ENCODE data around the gene POU3F1.
A peak's percentile ranks its signal among the peaks of the same experiment; 100 is the strongest.
"Not testable (repeated sequence)": the region's sequence is repeated elsewhere in the genome, so short reads cannot be mapped to it uniquely, and the experiment has no call there.

Gene POU3F1

GRCh38 chr1:38047603-38048141 lies 1.1 kb upstream of the POU3F1 start:
- no peak for DNase-seq (ENCODE audit: low spot score)

- peak; percentile 72 for DNase-seq (ENCODE audit: low spot score)
Measured at GRCh38 chr1:38046884-38047602, 450 bp upstream of the POU3F1 start.

- DNase-seq (ENCODE audit: low spot score), result peak; percentile 53
Measured at GRCh38 chr1:38045401-38046332, 926 bp downstream of the POU3F1 start.

GRCh38 chr1:38044221-38045215 lies 2.1 kb downstream of the POU3F1 start:
- no peak for DNase-seq (ENCODE audit: low spot score)

- no peak for DNase-seq (ENCODE audit: low spot score)
Measured at GRCh38 chr1:38043036-38043747, 3.4 kb downstream of the POU3F1 start.

GRCh38 chr1:38041936-38042834 lies 4.4 kb downstream of the POU3F1 start:
- no peak for DNase-seq (ENCODE audit: low spot score)

GRCh38 chr1:38039331-38040088 lies 7.1 kb downstream of the POU3F1 start:
- no peak for DNase-seq (ENCODE audit: low spot score)

- no peak for DNase-seq (ENCODE audit: low spot score)
Measured at GRCh38 chr1:38038861-38039260, 7.7 kb downstream of the POU3F1 start.

- DNase-seq (ENCODE audit: low spot score), result no peak
Measured at GRCh38 chr1:38037221-38037939, 9.2 kb downstream of the POU3F1 start.

- DNase-seq (ENCODE audit: low spot score), result no peak
Measured at GRCh38 chr1:38034871-38035270, 11.7 kb downstream of the POU3F1 start.

- DNase-seq (ENCODE audit: low spot score), result not testable (repeated sequence)
Measured at GRCh38 chr1:38032992-38033391, 13.6 kb downstream of the POU3F1 start.

- no peak for DNase-seq (ENCODE audit: low spot score)
Measured at GRCh38 chr1:38031513-38031866, 15.1 kb downstream of the POU3F1 start.

- no peak for DNase-seq (ENCODE audit: low spot score)
Measured at GRCh38 chr1:38030596-38031512, 15.7 kb downstream of the POU3F1 start.

- peak; percentile 89 for DNase-seq (ENCODE audit: low spot score)
Measured at GRCh38 chr1:38029685-38030511, 16.7 kb downstream of the POU3F1 start.

GRCh38 chr1:38029081-38029681 lies 17.4 kb downstream of the POU3F1 start:
- peak; percentile 77 for DNase-seq (ENCODE audit: low spot score)

- DNase-seq (ENCODE audit: low spot score), result peak; percentile 49
Measured at GRCh38 chr1:38028671-38029070, 17.9 kb downstream of the POU3F1 start.
